WTC11 (cell line): Measurements from ENCODE around the gene OR2T6. TPM values are rescaled to one million over a fixed set of nuclear protein-coding genes. Genes with fewer than 3 reads are reported as not detected.

ENCODE experiments used
- ATAC-seq: fragments of 200-7000 bp; cut with Tn5 transposase; 2 replicates; pipeline ENCODE4 v1.10.0; 2021; ENCODE audit warnings: mild to moderate bottlenecking, moderate library complexity
- Bru-seq: library from RNA; stranded (reverse); fragments of 400-500 nt; gene quantifications from one replicate; lab custom pipeline; 2021; lab: Mats Ljungman, UMichigan
- CTCF ChIA-PET: fragments of 300-600 bp; sonication (Branson Sonifier 250); formaldehyde crosslinking; loops from one replicate; lab custom pipeline; 2021; ENCODE audit warnings: antibody characterized with exemption; lab: Charles Lee
- POLR2A ChIA-PET: fragments of 350-600 bp; sonication (Branson Sonifier 250); formaldehyde crosslinking; loops from one replicate; lab custom pipeline; 2021; ENCODE audit warnings: antibody characterized with exemption; lab: Charles Lee
- DNase-seq: peaks from one replicate; pipeline ENCODE4 v3.0.0; 2021; ENCODE audit warnings: low spot score
- H3K27ac Mint-ChIP-seq: 2 replicates; pipeline ENCODE4 v1.8.0; 2021; ENCODE audit warnings: mixed read lengths
- H3K27me3 Mint-ChIP-seq: 2 replicates; pipeline ENCODE4 v1.8.0; 2021; ENCODE audit warnings: low read depth, mild to moderate bottlenecking, moderate library complexity, mixed read lengths
- H3K36me3 Mint-ChIP-seq: 2 replicates; pipeline ENCODE4 v1.8.0; 2021; ENCODE audit warnings: mixed read lengths
- H3K4me1 Mint-ChIP-seq: 2 replicates; pipeline ENCODE4 v1.8.0; 2022; ENCODE audit warnings: mixed read lengths
- H3K4me3 Mint-ChIP-seq: 2 replicates; pipeline ENCODE4 v1.8.0; 2021; ENCODE audit warnings: mild to moderate bottlenecking, moderate library complexity, mixed read lengths
- H3K9me3 Mint-ChIP-seq: 2 replicates; pipeline ENCODE4 v1.8.0; 2021; ENCODE audit warnings: mixed read lengths
- EMX1 ChIP-seq: fragments of 250-450 bp; sonication (Bioruptor Pico); IDR thresholded peaks from 2 replicates; pipeline ENCODE4 v1.8.0; 2021; ENCODE audit warnings: mild to moderate bottlenecking
- JAZF1 ChIP-seq: fragments of 250-450 bp; sonication (Bioruptor Pico); IDR thresholded peaks from 2 replicates; pipeline ENCODE4 v1.9.0; 2021; ENCODE audit warnings: moderate library complexity, mild to moderate bottlenecking, inconsistent platforms
- NFYB ChIP-seq: sonication (generic); formaldehyde crosslinking; conservative IDR thresholded peaks from 2 replicates; pipeline ENCODE4 v1.8.0; 2022; ENCODE audit warnings: low read depth, missing genetic modification reagents
- NR1H2 ChIP-seq: sonication (generic); formaldehyde crosslinking; IDR thresholded peaks from 2 replicates; pipeline ENCODE4 v1.9.0; 2021; ENCODE audit warnings: mild to moderate bottlenecking, moderate library complexity, missing genetic modification reagents
- ZNF138 ChIP-seq: sonication (generic); formaldehyde crosslinking; conservative IDR thresholded peaks from 2 replicates; pipeline ENCODE4 v1.8.1; 2022; ENCODE audit warnings: mild to moderate bottlenecking, moderate library complexity, missing genetic modification reagents
- ZNF396 ChIP-seq: fragments of 250-450 bp; sonication (Bioruptor Pico); IDR thresholded peaks from 2 replicates; pipeline ENCODE4 v1.8.0; 2021; ENCODE audit warnings: mild to moderate bottlenecking, moderate library complexity, borderline replicate concordance
- long read RNA-seq, 3 experiments: library from RNA in 1 of 3; library from capped mRNA in 1 of 3; library from polyadenylated mRNA in 1 of 3; unstranded in 2 of 3; stranded (forward) in 1 of 3; transcript quantifications; one replicate each; pipeline ENCODE4 v2.0.0, GENCODE V29; 2021
- total RNA-seq: library from RNA; stranded (reverse); gene quantifications from 3 replicates; pipeline ENCODE4 v1.2.3, GENCODE V29; 2021
- TF ChIP-seq, protein P1 (sequence below): fragments of 250-450 bp; sonication (Bioruptor Pico); IDR thresholded peaks from 2 replicates; pipeline ENCODE4 v1.9.0; 2021; ENCODE audit warnings: mild to moderate bottlenecking
- TF ChIP-seq, protein P2 (sequence below): sonication (generic); formaldehyde crosslinking; IDR thresholded peaks from 2 replicates; pipeline ENCODE4 v1.8.0; 2023; ENCODE audit warnings: missing genetic modification reagents, mild to moderate bottlenecking, borderline replicate concordance
- TF ChIP-seq, protein P3 (sequence below): sonication (generic); formaldehyde crosslinking; conservative IDR thresholded peaks from 2 replicates; pipeline ENCODE4 v1.8.1; 2023; ENCODE audit warnings: mild to moderate bottlenecking, low read depth, missing genetic modification reagents, moderate library complexity
- TF ChIP-seq, protein P4 (sequence below): sonication (generic); formaldehyde crosslinking; IDR thresholded peaks from 2 replicates; pipeline ENCODE4 v1.8.0; 2022; ENCODE audit warnings: missing genetic modification reagents
- TF ChIP-seq, protein P5 (sequence below): fragments of 250-450 bp; sonication (Bioruptor Pico); IDR thresholded peaks from 2 replicates; pipeline ENCODE4 v1.9.0; 2021; ENCODE audit warnings: moderate library complexity, mild to moderate bottlenecking, inconsistent platforms, borderline replicate concordance

OR2T6 gene, protein sequence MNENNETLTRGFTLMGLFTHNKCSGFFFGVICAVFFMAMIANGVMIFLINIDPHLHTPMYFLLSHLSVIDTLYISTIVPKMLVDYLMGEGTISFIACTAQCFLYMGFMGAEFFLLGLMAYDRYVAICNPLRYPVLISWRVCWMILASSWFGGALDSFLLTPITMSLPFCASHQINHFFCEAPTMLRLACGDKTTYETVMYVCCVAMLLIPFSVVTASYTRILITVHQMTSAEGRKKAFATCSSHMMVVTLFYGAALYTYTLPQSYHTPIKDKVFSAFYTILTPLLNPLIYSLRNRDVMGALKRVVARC
- total RNA-seq, result not detected in 3 replicates
- Bru-seq, nascent RNA, result not detected
- long read RNA-seq, experiment 1, result 0 reads
- long read RNA-seq, experiment 2, result 0 reads
- long read RNA-seq, experiment 3, result 0 reads

DNA sequence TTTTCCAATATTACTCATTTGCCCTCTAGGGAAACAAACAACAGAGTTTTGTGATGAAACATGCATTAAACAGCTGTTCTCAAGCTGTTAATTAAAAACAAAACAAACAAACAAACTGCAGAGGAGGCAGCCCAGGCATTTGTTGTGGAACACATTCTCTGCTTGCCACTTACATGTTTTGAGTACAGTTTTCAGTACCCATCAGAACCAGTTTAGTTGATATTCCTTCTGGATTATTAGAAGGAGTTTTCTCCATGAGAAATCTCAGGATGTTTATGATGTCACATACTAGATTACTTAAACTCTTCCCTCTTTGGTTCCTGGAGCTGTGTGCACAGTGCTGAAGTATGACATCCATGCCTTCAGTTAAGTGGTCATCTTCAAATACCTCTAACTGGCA lies at the start of gene OR2T6:
OR2T6 (plus strand) TSS at position 301 of the 400 bp plus-strand sequence. CDS start 11,863 bp downstream, outside the sequence.
- peaks cover 82% of the 10 kb centered on the region for H3K9me3 Mint-ChIP-seq
- no peak within 1 kb of the TSS for H3K4me3 Mint-ChIP-seq
- DNase-seq (no peak), ATAC-seq (no peak)
- CTCF ChIA-PET, result no interaction called here
- peaks cover 7% of the 10 kb centered on the region for H3K27me3 Mint-ChIP-seq
- no peaks in the 10 kb centered on the region for H3K4me1 Mint-ChIP-seq
- H3K36me3 Mint-ChIP-seq, result peaks cover 73% of the 10 kb centered on the region
- H3K27ac Mint-ChIP-seq, result no peak within 1 kb of the TSS
- TF ChIP-seq, protein P1, sequence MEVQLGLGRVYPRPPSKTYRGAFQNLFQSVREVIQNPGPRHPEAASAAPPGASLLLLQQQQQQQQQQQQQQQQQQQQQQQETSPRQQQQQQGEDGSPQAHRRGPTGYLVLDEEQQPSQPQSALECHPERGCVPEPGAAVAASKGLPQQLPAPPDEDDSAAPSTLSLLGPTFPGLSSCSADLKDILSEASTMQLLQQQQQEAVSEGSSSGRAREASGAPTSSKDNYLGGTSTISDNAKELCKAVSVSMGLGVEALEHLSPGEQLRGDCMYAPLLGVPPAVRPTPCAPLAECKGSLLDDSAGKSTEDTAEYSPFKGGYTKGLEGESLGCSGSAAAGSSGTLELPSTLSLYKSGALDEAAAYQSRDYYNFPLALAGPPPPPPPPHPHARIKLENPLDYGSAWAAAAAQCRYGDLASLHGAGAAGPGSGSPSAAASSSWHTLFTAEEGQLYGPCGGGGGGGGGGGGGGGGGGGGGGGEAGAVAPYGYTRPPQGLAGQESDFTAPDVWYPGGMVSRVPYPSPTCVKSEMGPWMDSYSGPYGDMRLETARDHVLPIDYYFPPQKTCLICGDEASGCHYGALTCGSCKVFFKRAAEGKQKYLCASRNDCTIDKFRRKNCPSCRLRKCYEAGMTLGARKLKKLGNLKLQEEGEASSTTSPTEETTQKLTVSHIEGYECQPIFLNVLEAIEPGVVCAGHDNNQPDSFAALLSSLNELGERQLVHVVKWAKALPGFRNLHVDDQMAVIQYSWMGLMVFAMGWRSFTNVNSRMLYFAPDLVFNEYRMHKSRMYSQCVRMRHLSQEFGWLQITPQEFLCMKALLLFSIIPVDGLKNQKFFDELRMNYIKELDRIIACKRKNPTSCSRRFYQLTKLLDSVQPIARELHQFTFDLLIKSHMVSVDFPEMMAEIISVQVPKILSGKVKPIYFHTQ (CRISPR knock-in tag), result no peak
- TF ChIP-seq, protein P2, sequence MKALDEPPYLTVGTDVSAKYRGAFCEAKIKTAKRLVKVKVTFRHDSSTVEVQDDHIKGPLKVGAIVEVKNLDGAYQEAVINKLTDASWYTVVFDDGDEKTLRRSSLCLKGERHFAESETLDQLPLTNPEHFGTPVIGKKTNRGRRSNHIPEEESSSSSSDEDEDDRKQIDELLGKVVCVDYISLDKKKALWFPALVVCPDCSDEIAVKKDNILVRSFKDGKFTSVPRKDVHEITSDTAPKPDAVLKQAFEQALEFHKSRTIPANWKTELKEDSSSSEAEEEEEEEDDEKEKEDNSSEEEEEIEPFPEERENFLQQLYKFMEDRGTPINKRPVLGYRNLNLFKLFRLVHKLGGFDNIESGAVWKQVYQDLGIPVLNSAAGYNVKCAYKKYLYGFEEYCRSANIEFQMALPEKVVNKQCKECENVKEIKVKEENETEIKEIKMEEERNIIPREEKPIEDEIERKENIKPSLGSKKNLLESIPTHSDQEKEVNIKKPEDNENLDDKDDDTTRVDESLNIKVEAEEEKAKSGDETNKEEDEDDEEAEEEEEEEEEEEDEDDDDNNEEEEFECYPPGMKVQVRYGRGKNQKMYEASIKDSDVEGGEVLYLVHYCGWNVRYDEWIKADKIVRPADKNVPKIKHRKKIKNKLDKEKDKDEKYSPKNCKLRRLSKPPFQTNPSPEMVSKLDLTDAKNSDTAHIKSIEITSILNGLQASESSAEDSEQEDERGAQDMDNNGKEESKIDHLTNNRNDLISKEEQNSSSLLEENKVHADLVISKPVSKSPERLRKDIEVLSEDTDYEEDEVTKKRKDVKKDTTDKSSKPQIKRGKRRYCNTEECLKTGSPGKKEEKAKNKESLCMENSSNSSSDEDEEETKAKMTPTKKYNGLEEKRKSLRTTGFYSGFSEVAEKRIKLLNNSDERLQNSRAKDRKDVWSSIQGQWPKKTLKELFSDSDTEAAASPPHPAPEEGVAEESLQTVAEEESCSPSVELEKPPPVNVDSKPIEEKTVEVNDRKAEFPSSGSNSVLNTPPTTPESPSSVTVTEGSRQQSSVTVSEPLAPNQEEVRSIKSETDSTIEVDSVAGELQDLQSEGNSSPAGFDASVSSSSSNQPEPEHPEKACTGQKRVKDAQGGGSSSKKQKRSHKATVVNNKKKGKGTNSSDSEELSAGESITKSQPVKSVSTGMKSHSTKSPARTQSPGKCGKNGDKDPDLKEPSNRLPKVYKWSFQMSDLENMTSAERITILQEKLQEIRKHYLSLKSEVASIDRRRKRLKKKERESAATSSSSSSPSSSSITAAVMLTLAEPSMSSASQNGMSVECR, result no peak
- TF ChIP-seq JAZF1 (CRISPR knock-in tag), result no peak
- POLR2A ChIA-PET, result no interaction called here

DNA sequence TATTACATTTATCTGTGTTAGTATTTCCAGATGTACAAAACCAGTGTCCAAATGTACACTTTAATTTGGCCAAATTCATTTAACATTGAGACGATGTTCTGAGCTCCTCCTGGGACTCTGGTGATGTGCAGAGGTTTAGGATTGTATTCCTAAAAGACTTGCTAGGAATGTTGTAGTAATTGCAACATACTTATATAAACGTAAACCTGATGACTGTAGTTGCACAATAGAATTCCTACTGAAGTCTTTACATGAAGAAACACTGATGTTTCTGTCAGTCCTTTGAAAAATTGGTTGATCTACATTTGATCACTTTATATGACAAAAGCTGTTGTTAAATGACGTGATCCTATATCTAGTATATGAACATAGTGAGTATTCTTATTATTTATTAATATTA lies 32.1 kb upstream of the OR2T6 start:
- Mint-ChIP-seq H3K27ac (no peak overlapping the region), H3K27me3 (peaks cover 6% of the 10 kb centered on the region), H3K9me3 (peaks cover 82% of the 10 kb centered on the region), H3K36me3 (peaks cover 49% of the 10 kb centered on the region), H3K4me1 (no peaks in the 10 kb centered on the region), H3K4me3 (no peak overlapping the region)
- ChIA-PET CTCF (no interaction called here), POLR2A (no interaction called here)
- no peak for TF ChIP-seq EMX1
- DNase-seq, result no peak
- no peak for ATAC-seq

- H3K27me3 Mint-ChIP-seq, result no peaks in the 10 kb centered on the region
- ChIA-PET CTCF (no interaction called here), POLR2A (no interaction called here)
- peaks cover 77% of the 10 kb centered on the region for H3K9me3 Mint-ChIP-seq
- H3K36me3 Mint-ChIP-seq, result peaks cover 42% of the 10 kb centered on the region
- H3K4me1 Mint-ChIP-seq, result no peaks in the 10 kb centered on the region
- H3K27ac Mint-ChIP-seq, result no peak within 1 kb of the TSS
- ATAC-seq (no peak), DNase-seq (no peak)
- H3K4me3 Mint-ChIP-seq, result no peak within 1 kb of the TSS
- TF ChIP-seq NFYB (CRISPR knock-in tag) (no peak), NR1H2 (CRISPR knock-in tag) (no peak), ZNF396 (CRISPR knock-in tag) (no peak), ZNF138 (CRISPR knock-in tag) (no peak)
- TF ChIP-seq, protein P3, sequence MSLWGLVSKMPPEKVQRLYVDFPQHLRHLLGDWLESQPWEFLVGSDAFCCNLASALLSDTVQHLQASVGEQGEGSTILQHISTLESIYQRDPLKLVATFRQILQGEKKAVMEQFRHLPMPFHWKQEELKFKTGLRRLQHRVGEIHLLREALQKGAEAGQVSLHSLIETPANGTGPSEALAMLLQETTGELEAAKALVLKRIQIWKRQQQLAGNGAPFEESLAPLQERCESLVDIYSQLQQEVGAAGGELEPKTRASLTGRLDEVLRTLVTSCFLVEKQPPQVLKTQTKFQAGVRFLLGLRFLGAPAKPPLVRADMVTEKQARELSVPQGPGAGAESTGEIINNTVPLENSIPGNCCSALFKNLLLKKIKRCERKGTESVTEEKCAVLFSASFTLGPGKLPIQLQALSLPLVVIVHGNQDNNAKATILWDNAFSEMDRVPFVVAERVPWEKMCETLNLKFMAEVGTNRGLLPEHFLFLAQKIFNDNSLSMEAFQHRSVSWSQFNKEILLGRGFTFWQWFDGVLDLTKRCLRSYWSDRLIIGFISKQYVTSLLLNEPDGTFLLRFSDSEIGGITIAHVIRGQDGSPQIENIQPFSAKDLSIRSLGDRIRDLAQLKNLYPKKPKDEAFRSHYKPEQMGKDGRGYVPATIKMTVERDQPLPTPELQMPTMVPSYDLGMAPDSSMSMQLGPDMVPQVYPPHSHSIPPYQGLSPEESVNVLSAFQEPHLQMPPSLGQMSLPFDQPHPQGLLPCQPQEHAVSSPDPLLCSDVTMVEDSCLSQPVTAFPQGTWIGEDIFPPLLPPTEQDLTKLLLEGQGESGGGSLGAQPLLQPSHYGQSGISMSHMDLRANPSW (CRISPR knock-in tag), result no peak
- TF ChIP-seq, protein P4, sequence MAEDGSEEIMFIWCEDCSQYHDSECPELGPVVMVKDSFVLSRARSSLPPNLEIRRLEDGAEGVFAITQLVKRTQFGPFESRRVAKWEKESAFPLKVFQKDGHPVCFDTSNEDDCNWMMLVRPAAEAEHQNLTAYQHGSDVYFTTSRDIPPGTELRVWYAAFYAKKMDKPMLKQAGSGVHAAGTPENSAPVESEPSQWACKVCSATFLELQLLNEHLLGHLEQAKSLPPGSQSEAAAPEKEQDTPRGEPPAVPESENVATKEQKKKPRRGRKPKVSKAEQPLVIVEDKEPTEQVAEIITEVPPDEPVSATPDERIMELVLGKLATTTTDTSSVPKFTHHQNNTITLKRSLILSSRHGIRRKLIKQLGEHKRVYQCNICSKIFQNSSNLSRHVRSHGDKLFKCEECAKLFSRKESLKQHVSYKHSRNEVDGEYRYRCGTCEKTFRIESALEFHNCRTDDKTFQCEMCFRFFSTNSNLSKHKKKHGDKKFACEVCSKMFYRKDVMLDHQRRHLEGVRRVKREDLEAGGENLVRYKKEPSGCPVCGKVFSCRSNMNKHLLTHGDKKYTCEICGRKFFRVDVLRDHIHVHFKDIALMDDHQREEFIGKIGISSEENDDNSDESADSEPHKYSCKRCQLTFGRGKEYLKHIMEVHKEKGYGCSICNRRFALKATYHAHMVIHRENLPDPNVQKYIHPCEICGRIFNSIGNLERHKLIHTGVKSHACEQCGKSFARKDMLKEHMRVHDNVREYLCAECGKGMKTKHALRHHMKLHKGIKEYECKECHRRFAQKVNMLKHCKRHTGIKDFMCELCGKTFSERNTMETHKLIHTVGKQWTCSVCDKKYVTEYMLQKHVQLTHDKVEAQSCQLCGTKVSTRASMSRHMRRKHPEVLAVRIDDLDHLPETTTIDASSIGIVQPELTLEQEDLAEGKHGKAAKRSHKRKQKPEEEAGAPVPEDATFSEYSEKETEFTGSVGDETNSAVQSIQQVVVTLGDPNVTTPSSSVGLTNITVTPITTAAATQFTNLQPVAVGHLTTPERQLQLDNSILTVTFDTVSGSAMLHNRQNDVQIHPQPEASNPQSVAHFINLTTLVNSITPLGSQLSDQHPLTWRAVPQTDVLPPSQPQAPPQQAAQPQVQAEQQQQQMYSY (CRISPR knock-in tag), result no peak
- TF ChIP-seq, protein P5, sequence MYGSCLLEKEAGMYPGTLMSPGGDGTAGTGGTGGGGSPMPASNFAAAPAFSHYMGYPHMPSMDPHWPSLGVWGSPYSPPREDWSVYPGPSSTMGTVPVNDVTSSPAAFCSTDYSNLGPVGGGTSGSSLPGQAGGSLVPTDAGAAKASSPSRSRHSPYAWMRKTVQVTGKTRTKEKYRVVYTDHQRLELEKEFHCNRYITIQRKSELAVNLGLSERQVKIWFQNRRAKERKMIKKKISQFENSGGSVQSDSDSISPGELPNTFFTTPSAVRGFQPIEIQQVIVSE (CRISPR knock-in tag), result no peak
These were observed 27.1 kb upstream of the OR2T6 start, which contains the start of gene OR14C36 for GRCh38 chr1:248348475-248348874. Gene OR14C36, plus strand, starts transcription at chr1:248348775. Its CDS starts 0 bp downstream, at chr1:248348775.
